Sigmoid colon (tissue), 7 donors: ENCODE data around the gene LRPPRC. TPM values are rescaled to one million over a fixed set of nuclear protein-coding genes. Genes with fewer than 3 reads are reported as not detected.

Source experiments
- DNase-seq: peaks from one replicate; pipeline ENCODE4 v3.0.0-alpha.2; 2019
- H3K27ac ChIP-seq, 4 donors: fragments of 200-600 bp; sonication (generic); one replicate each; pipeline ENCODE4 v1.5.1; 2016 to 2019; ENCODE audit warnings: mild to moderate bottlenecking in 1 of 4
- H3K27me3 ChIP-seq, 3 donors: fragments of 200-600 bp; sonication (generic); one replicate each; pipeline ENCODE4 v1.5.1; 2019; ENCODE audit warnings: mild to moderate bottlenecking in 1 of 3
- H3K36me3 ChIP-seq, 4 donors: fragments of 200-600 bp; sonication (generic); one replicate each; pipeline ENCODE4 v1.5.1; 2016 to 2019
- H3K4me1 ChIP-seq, 4 donors: fragments of 200-600 bp; sonication (generic); one replicate each; pipeline ENCODE4 v1.5.1; 2017 to 2019
- H3K4me3 ChIP-seq, 4 donors: fragments of 200-600 bp; sonication (generic); one replicate each; pipeline ENCODE4 v1.5.1; 2017 to 2019; ENCODE audit warnings: mild to moderate bottlenecking in 2 of 4, moderate library complexity in 1 of 4
- H3K9me3 ChIP-seq, 4 donors: fragments of 200-600 bp in 3 of 4; sonication (generic) in 3 of 4; one replicate each; pipeline versions ENCODE4 v1.5.1 to v1.6.1; 2013 to 2019
- CTCF ChIP-seq, 4 experiments: fragments of 450-650 bp in 3 of 4; fragments of 200-600 bp in 1 of 4; IDR thresholded peaks; one replicate each; pipeline ENCODE4 v1.5.1; 2016 to 2019; ENCODE audit warnings: antibody characterized with exemption in 4 of 4, mild to moderate bottlenecking in 3 of 4, moderate library complexity in 2 of 4
- EP300 ChIP-seq, 4 donors: sonication (generic); formaldehyde crosslinking; IDR thresholded peaks; one replicate each; pipeline ENCODE4 v1.6.1; 2017; ENCODE audit warnings: antibody characterized with exemption in 4 of 4
- POLR2A ChIP-seq, 2 donors: fragments of 450-650 bp; IDR thresholded peaks; one replicate each; pipeline ENCODE4 v1.6.1; 2016; ENCODE audit warnings: antibody characterized with exemption in 2 of 2, mild to moderate bottlenecking in 2 of 2, moderate library complexity in 2 of 2
- POLR2AphosphoS5 ChIP-seq, 4 donors: sonication (generic); formaldehyde crosslinking; IDR thresholded peaks; one replicate each; pipeline ENCODE4 v1.6.1; 2017; ENCODE audit warnings: antibody characterized with exemption in 4 of 4
- WGBS, 2 donors: extraction: QIAGEN DNeasy Blood & Tissue Kit; methylation state at CpG; one replicate each; pipeline ENCODE4 v1.1.7; 2013; 5-methylcytosine and 5-hydroxymethylcytosine counted together
- intact Hi-C: fragments of 100-400 bp; cut with DNase I; formaldehyde crosslinking; loops from one replicate; pipeline ENCODE4 v1.15.1; 2023
- polyA plus RNA-seq, 3 donors: library from polyadenylated mRNA; stranded (reverse); fragments of 200-250 nt; gene quantifications; one replicate each; pipeline ENCODE4 v1.2.3, GENCODE V29; 2013
- total RNA-seq, 4 donors: library from RNA; depleted of rRNA; stranded (reverse); fragments of >200 nt; gene quantifications; one replicate each; pipeline ENCODE4 v1.1.0, GENCODE V29; 2016
- donor health status: healthy with polysubstance abuse.
- donor health status: Bipolar disorder and iron deficiency.
- donor health status: healthy.

Gene LRPPRC
- total and polyA plus RNA-seq, 7 donors, result 22.2 to 65.7 (median 49.7) TPM

GRCh38 chr2:43890855-43891254, 104.9 kb downstream of the LRPPRC start:
- DNase-seq, result no peak
- Histone ChIP-seq H3K9me3 (no peaks in the 10 kb centered on the region), H3K4me1 (no peaks in the 10 kb centered on the region), H3K27ac (peak overlapping the region in 1 of 4 donors; percentile 13), H3K4me3 (no peak overlapping the region), H3K27me3 (no peaks in the 10 kb centered on the region), H3K36me3 (peaks cover 8 to 95% (median 33%) of the 10 kb centered on the region in 4 donors)
- intact Hi-C loops, result no loop called here
- TF ChIP-seq CTCF (IDR thresholded peaks at IDR 0.05) (no peak), POLR2A (IDR thresholded peaks at IDR 0.05) (no peak), EP300 (IDR thresholded peaks at IDR 0.05) (no peak), POLR2AphosphoS5 (IDR thresholded peaks at IDR 0.05) (no peak)
- 80 to 83% methylated on average over 4 of the region's 4 CpGs for WGBS, 2 donors

- H3K4me3 ChIP-seq, result no peak overlapping the region
These were observed 106.4 kb downstream of the LRPPRC start for GRCh38 chr2:43889416-43889815.

GRCh38 chr2:43887176-43887575, 108.6 kb downstream of the LRPPRC start:
- Histone ChIP-seq H3K4me3 (no peak overlapping the region), H3K27me3 (no peaks in the 10 kb centered on the region), H3K9me3 (no peaks in the 10 kb centered on the region), H3K27ac (no peak overlapping the region), H3K36me3 (peaks cover 8 to 68% (median 16%) of the 10 kb centered on the region in 4 donors), H3K4me1 (no peaks in the 10 kb centered on the region)
- DNase-seq, result no peak
- TF ChIP-seq EP300 (IDR thresholded peaks at IDR 0.05) (no peak), POLR2AphosphoS5 (IDR thresholded peaks at IDR 0.05) (no peak), POLR2A (IDR thresholded peaks at IDR 0.05) (no peak), CTCF (IDR thresholded peaks at IDR 0.05) (no peak)
- intact Hi-C loops, result no loop called here
- WGBS, 2 donors, result 92 to 96% methylated on average over 7 of the region's 7 CpGs

More at GRCh38 chr2:43889416-43889815, 106.4 kb downstream of the LRPPRC start:
- intact Hi-C loops, result no loop called here
- H3K27ac ChIP-seq, result no peak overlapping the region
- no peaks in the 10 kb centered on the region for H3K27me3 ChIP-seq
- H3K9me3 ChIP-seq, result no peaks in the 10 kb centered on the region
- no peak for TF ChIP-seq EP300 (IDR thresholded peaks at IDR 0.05)
- no peak for TF ChIP-seq CTCF (IDR thresholded peaks at IDR 0.05)
- no peak for TF ChIP-seq POLR2AphosphoS5 (IDR thresholded peaks at IDR 0.05)
- TF ChIP-seq POLR2A (IDR thresholded peaks at IDR 0.05), result no peak
- no peaks in the 10 kb centered on the region for H3K4me1 ChIP-seq
- H3K36me3 ChIP-seq, result peaks cover 8 to 90% (median 33%) of the 10 kb centered on the region in 4 donors
- 95 to 98% methylated on average over 4 of the region's 4 CpGs for WGBS, 2 donors
- no peak for DNase-seq

GRCh38 chr2:43885132-43885632, 110.6 kb downstream of the LRPPRC start:
- H3K9me3 ChIP-seq, result no peaks in the 10 kb centered on the region
- intact Hi-C loops, result no loop called here
- WGBS, 2 donors, result 71 to 90% methylated on average over 7 of the region's 7 CpGs
- no peak for DNase-seq
- H3K4me3 ChIP-seq, result no peak overlapping the region
- H3K4me1 ChIP-seq, result no peaks in the 10 kb centered on the region
- peaks cover 4 to 48% (median 11%) of the 10 kb centered on the region in 4 donors for H3K36me3 ChIP-seq
- TF ChIP-seq EP300 (IDR thresholded peaks at IDR 0.05) (no peak), POLR2A (IDR thresholded peaks at IDR 0.05) (no peak), CTCF (IDR thresholded peaks at IDR 0.05) (no peak), POLR2AphosphoS5 (IDR thresholded peaks at IDR 0.05) (no peak)
- no peak overlapping the region for H3K27ac ChIP-seq
- H3K27me3 ChIP-seq, result no peaks in the 10 kb centered on the region

GRCh38 chr2:43884689-43885088, 111.1 kb downstream of the LRPPRC start:
- no peak for TF ChIP-seq POLR2A (IDR thresholded peaks at IDR 0.05)
- TF ChIP-seq EP300 (IDR thresholded peaks at IDR 0.05), result no peak
- TF ChIP-seq POLR2AphosphoS5 (IDR thresholded peaks at IDR 0.05), result no peak
- no peak for TF ChIP-seq CTCF (IDR thresholded peaks at IDR 0.05)
- H3K27me3 ChIP-seq, result no peaks in the 10 kb centered on the region
- DNase-seq, result no peak
- H3K4me1 ChIP-seq, result no peaks in the 10 kb centered on the region
- no peak overlapping the region for H3K4me3 ChIP-seq
- intact Hi-C loops, result no loop called here
- H3K36me3 ChIP-seq, result peaks cover 4 to 43% (median 11%) of the 10 kb centered on the region in 4 donors
- no peak overlapping the region for H3K27ac ChIP-seq
- no peaks in the 10 kb centered on the region for H3K9me3 ChIP-seq
- WGBS, 2 donors, result 32 to 89% methylated on average over 5 of the region's 5 CpGs
